Stomach (tissue), 9 donors: ENCODE data around the gene C10orf90. TPM values are rescaled to one million over a fixed set of nuclear protein-coding genes. Genes with fewer than 3 reads are reported as not detected.

Experiments used
- DNase-seq, 2 donors: peaks; one replicate each; pipeline versions ENCODE4 v3.0.0 to v3.0.0-alpha.2; 2013 to 2019
- H3K27ac ChIP-seq, 5 donors: fragments of 200-600 bp in 4 of 5; sonication (generic) in 4 of 5; one replicate each; pipeline ENCODE4 v1.5.1; 2013 to 2019; ENCODE audit warnings: mild to moderate bottlenecking in 1 of 5, moderate library complexity in 1 of 5
- H3K27me3 ChIP-seq, 3 donors: fragments of 200-600 bp; sonication (generic); one replicate each; pipeline ENCODE4 v1.5.1; 2017 to 2019; ENCODE audit warnings: mixed run types in 1 of 3
- H3K36me3 ChIP-seq, 4 donors: fragments of 200-600 bp; sonication (generic); 1 replicate in 3 of 4; 2 replicates in 1 of 4; pipeline ENCODE4 v1.5.1; 2016 to 2019
- H3K4me1 ChIP-seq, 4 donors: fragments of 200-600 bp; sonication (generic); one replicate each; pipeline ENCODE4 v1.5.1; 2016 to 2019
- H3K4me3 ChIP-seq, 4 donors: fragments of 200-600 bp; sonication (generic) in 3 of 4; one replicate each; pipeline ENCODE4 v1.5.1; 2016 to 2019; ENCODE audit warnings: mild to moderate bottlenecking in 1 of 4
- H3K9me3 ChIP-seq, 4 donors: fragments of 200-600 bp; sonication (generic); one replicate each; pipeline ENCODE4 v1.5.1; 2016 to 2019
- CTCF ChIP-seq, 7 experiments: fragments of 450-650 bp in 4 of 7; fragments of 200-600 bp in 3 of 7; sonication (generic) in 3 of 7; IDR thresholded peaks; one replicate each; pipeline ENCODE4 v1.5.1; 2016 to 2019; ENCODE audit warnings: antibody characterized with exemption in 7 of 7, control low read depth in 2 of 7, mild to moderate bottlenecking in 1 of 7
- EP300 ChIP-seq: sonication (generic); formaldehyde crosslinking; IDR thresholded peaks from one replicate; pipeline ENCODE4 v1.6.1; 2017; ENCODE audit warnings: antibody characterized with exemption
- POLR2A ChIP-seq, 4 donors: fragments of 450-650 bp; IDR thresholded peaks; one replicate each; pipeline ENCODE4 v1.6.1; 2016; ENCODE audit warnings: antibody characterized with exemption in 4 of 4, control low read depth in 2 of 4, mild to moderate bottlenecking in 1 of 4, moderate library complexity in 1 of 4
- POLR2AphosphoS5 ChIP-seq, 3 donors: sonication (generic); formaldehyde crosslinking; IDR thresholded peaks; one replicate each; pipeline ENCODE4 v1.6.1; 2016; ENCODE audit warnings: antibody characterized with exemption in 3 of 3
- WGBS, 5 donors: extraction: QIAGEN DNeasy Blood & Tissue Kit in 3 of 5; methylation state at CpG; one replicate each; pipeline versions ENCODE4 v1.1.5 to v1.1.7; 2013 to 2018; 5-methylcytosine and 5-hydroxymethylcytosine counted together
- intact Hi-C: fragments of 100-400 bp; cut with DNase I; formaldehyde crosslinking; loops from one replicate; pipeline ENCODE4 v1.15.1; 2023; ENCODE audit warnings: low total_unique reads
- polyA plus RNA-seq, 3 donors: library from polyadenylated mRNA; stranded (reverse); fragments of 200-250 nt; gene quantifications; one replicate each; pipeline ENCODE4 v1.2.3, GENCODE V29; 2013
- total RNA-seq, 5 donors: library from RNA; depleted of rRNA; stranded (reverse); fragments of >200 nt; gene quantifications; one replicate each; pipeline versions ENCODE4 v1.1.0 to v1.2.3, GENCODE V29; 2014 to 2016
- donor health status: healthy with polysubstance abuse.
- donor health status: Bipolar disorder and iron deficiency.
- donor health status: healthy.

The C10orf90 gene
- total and polyA plus RNA-seq, 8 donors, result not detected

DNA sequence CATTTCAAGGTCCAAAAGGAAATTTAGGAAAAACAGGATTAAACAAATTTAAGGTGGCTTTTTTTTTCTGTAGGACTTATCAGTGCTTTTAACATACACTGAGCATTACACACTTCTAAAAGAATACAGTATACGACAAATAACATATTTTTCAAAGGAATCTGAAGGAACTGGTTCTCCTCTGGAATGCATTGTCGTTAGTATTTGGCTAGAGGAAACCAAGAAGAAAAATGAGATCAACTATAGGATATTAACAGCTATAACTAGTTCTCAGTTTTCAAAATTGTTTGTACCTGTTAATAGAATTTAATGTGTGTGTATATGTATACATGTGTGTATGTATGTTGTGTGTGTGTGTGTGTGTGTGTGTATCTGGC, 232.1 kb downstream of the C10orf90 start:
- WGBS, 5 donors, result 55 to 64% (median 60%) methylated on average over 2 of the region's 2 CpGs
- no peak overlapping the region for H3K4me3 ChIP-seq
- peaks cover 0 to 21% (median 7%) of the 10 kb centered on the region in 4 donors for H3K9me3 ChIP-seq
- no peak for DNase-seq
- TF ChIP-seq POLR2A (IDR thresholded peaks at IDR 0.05) (no peak), POLR2AphosphoS5 (IDR thresholded peaks at IDR 0.05) (no peak), CTCF (IDR thresholded peaks at IDR 0.05) (no peak), EP300 (no peak)
- intact Hi-C loops, result no loop called here
- H3K4me1 ChIP-seq, result no peaks in the 10 kb centered on the region
- no peaks in the 10 kb centered on the region for H3K36me3 ChIP-seq
- H3K27me3 ChIP-seq, result no peaks in the 10 kb centered on the region
- H3K27ac ChIP-seq, result no peak overlapping the region

DNA sequence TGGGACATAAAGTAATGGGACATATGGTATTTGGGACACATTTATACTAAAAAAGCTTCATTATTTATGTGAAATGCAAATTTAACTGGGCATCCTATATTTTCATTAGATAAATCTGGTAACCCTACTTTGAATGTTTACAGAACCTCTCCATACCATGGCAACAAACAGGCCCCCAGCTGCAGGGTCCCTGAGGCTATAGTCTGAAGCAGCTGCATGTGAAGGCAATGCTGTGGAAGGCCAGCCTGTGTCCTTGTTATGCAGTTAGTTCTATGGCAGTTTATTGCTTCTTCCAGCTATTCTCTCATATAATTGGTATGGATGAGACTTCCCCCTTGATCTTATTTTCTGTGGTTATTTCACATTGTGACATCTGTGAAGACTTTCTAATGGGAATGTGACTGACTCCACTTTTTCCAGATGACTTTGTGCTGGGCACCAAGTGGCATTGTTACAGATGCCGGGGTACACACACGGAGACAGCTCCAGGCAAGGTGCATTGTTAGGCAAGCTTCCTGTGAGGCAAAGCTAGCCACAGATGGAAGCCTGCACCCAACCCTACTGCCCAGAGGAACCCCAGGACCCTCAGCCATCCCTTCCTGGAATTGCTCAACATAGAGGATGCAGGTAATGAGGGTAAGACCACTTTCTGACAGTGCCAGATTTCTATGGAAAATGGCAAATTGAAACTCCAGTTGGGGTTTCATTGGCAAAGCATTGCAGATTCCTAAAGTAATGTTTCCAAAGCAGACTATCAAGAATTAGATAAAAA, 232.7 kb downstream of the C10orf90 start:
- TF ChIP-seq EP300, result no peak
- no peak for TF ChIP-seq CTCF (IDR thresholded peaks at IDR 0.05)
- TF ChIP-seq POLR2AphosphoS5 (IDR thresholded peaks at IDR 0.05), result no peak
- no peak for TF ChIP-seq POLR2A (IDR thresholded peaks at IDR 0.05)
- Histone ChIP-seq H3K27ac (no peak overlapping the region), H3K4me1 (no peaks in the 10 kb centered on the region), H3K27me3 (no peaks in the 10 kb centered on the region), H3K9me3 (peaks cover 0 to 21% (median 7%) of the 10 kb centered on the region in 4 donors), H3K36me3 (no peaks in the 10 kb centered on the region), H3K4me3 (no peak overlapping the region)
- 78 to 93% (median 87%) methylated on average over 2 of the region's 2 CpGs for WGBS, 5 donors
- DNase-seq, result no peak
- intact Hi-C loops, result no loop called here

DNA sequence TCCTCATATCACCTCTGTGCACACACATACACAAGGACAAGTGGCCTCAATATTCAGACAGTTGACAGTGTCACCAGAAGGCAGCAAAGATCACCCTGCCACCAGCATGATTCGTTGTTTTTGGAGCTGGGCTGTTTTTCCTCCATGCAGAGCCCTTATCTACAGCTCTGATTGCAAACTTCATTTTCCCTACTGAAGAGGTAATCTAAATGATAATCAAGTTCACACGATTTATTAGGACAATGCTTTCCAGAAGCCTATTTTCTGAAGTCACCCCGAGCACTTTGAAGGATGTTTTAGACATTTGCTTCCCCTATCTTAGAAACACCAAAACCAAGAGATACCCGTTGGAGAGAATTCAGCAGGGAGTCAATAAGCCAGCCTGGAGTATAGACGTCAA, 236.3 kb downstream of the C10orf90 start:
- intact Hi-C loops, result no loop called here
- H3K27me3 ChIP-seq, result no peaks in the 10 kb centered on the region
- H3K36me3 ChIP-seq, result no peaks in the 10 kb centered on the region
- peaks cover 0 to 7% (median 3%) of the 10 kb centered on the region in 4 donors for H3K9me3 ChIP-seq
- no peak overlapping the region for H3K4me3 ChIP-seq
- no peak for TF ChIP-seq POLR2A (IDR thresholded peaks at IDR 0.05)
- no peak for TF ChIP-seq CTCF (IDR thresholded peaks at IDR 0.05)
- no peak for TF ChIP-seq POLR2AphosphoS5 (IDR thresholded peaks at IDR 0.05)
- TF ChIP-seq EP300, result no peak
- no peak overlapping the region for H3K27ac ChIP-seq
- DNase-seq, result no peak
- no peaks in the 10 kb centered on the region for H3K4me1 ChIP-seq
- WGBS, 5 donors, result 29 to 56% (median 35%) methylated on average over 5 of the region's 5 CpGs

GRCh38 chr10:126433351-126433750, 237.1 kb downstream of the C10orf90 start:
- Histone ChIP-seq H3K9me3 (no peaks in the 10 kb centered on the region), H3K27me3 (no peaks in the 10 kb centered on the region), H3K4me3 (no peak overlapping the region), H3K4me1 (no peaks in the 10 kb centered on the region), H3K36me3 (no peaks in the 10 kb centered on the region), H3K27ac (no peak overlapping the region)
- intact Hi-C loops, result no loop called here
- no peak for DNase-seq
- no peak for TF ChIP-seq POLR2A (IDR thresholded peaks at IDR 0.05)
- 65 to 83% (median 71%) methylated on average over 5 of the region's 5 CpGs for WGBS, 5 donors

GRCh38 chr10:126432507-126432906, 238.0 kb downstream of the C10orf90 start:
- Histone ChIP-seq H3K4me3 (no peak overlapping the region), H3K27ac (no peak overlapping the region), H3K9me3 (no peaks in the 10 kb centered on the region), H3K36me3 (no peaks in the 10 kb centered on the region), H3K4me1 (no peaks in the 10 kb centered on the region), H3K27me3 (no peaks in the 10 kb centered on the region)
- no peak for TF ChIP-seq POLR2AphosphoS5 (IDR thresholded peaks at IDR 0.05)
- TF ChIP-seq POLR2A (IDR thresholded peaks at IDR 0.05), result no peak
- intact Hi-C loops, result no loop called here
- WGBS, 5 donors, result 82 to 89% (median 87%) methylated on average over 7 of the region's 7 CpGs
- no peak for DNase-seq
